Measurements from ENCODE around the gene FARS2. TPM values are rescaled to one million over a fixed set of nuclear protein-coding genes. Genes with fewer than 3 reads are reported as not detected.

The FARS2 gene
- total and polyA plus RNA-seq, 7 donors = 10.6 to 17.5 (median 14.4) TPM

DNA sequence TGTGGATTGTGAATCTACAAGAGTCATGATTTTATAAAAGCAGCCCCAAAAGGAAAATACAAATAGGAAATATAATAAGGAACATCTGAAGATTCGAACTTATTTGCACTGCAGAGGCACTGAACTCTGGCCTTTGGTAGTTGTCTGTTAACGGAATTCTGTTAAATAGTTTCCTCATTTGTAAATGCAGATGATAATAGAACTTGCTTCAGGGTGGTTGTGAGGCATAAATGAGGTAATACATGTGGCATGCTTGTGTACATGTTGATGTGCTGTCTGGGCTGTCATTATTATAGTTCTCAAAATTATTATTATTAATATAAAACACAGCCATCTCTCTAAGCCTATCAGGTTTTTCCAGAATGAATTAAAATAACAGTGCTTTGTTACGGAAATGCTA is 443.4 kb downstream of the FARS2 start:
- no peaks in the 10 kb centered on the region for H3K36me3 ChIP-seq (ENCODE audit: insufficient read depth in 1 of 2, low read depth in 1 of 2)
- H3K27me3 ChIP-seq (ENCODE audit: insufficient read depth in 3 of 3, low read length in 2 of 3) = no peaks in the 10 kb centered on the region
- ATAC-seq (no peak), DNase-seq (no peak)
- TF ChIP-seq, protein P1, sequence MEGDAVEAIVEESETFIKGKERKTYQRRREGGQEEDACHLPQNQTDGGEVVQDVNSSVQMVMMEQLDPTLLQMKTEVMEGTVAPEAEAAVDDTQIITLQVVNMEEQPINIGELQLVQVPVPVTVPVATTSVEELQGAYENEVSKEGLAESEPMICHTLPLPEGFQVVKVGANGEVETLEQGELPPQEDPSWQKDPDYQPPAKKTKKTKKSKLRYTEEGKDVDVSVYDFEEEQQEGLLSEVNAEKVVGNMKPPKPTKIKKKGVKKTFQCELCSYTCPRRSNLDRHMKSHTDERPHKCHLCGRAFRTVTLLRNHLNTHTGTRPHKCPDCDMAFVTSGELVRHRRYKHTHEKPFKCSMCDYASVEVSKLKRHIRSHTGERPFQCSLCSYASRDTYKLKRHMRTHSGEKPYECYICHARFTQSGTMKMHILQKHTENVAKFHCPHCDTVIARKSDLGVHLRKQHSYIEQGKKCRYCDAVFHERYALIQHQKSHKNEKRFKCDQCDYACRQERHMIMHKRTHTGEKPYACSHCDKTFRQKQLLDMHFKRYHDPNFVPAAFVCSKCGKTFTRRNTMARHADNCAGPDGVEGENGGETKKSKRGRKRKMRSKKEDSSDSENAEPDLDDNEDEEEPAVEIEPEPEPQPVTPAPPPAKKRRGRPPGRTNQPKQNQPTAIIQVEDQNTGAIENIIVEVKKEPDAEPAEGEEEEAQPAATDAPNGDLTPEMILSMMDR (IDR thresholded peaks at IDR 0.05) = no peak
- H3K4me1 ChIP-seq = no peaks in the 10 kb centered on the region
- intact Hi-C loops (cut with DNase I) = no loop called here
- 94 to 95% (median 95%) methylated on average over 3 of the region's 3 CpGs for WGBS, 3 donors
- no peaks in the 10 kb centered on the region for H3K9me3 ChIP-seq
- H3K4me3 ChIP-seq = no peak overlapping the region
- no peak overlapping the region for H3K27ac ChIP-seq

GRCh38 chr6:5705252-5705651 is 443.9 kb downstream of the FARS2 start:
- H3K9me3 ChIP-seq = no peaks in the 10 kb centered on the region
- no peak for ATAC-seq
- 94 to 98% (median 96%) methylated on average over 13 of the region's 13 CpGs for whole genome bisulfite sequencing, 3 donors
- TF ChIP-seq, protein P1 (IDR thresholded peaks at IDR 0.05) = no peak
- H3K27me3 ChIP-seq (ENCODE audit: insufficient read depth in 3 of 3, low read length in 2 of 3) = no peaks in the 10 kb centered on the region
- no peaks in the 10 kb centered on the region for H3K4me1 ChIP-seq
- intact Hi-C loops (cut with DNase I) = no loop called here
- no peak for DNase-seq
- no peaks in the 10 kb centered on the region for H3K36me3 ChIP-seq (ENCODE audit: insufficient read depth in 1 of 2, low read depth in 1 of 2)
- H3K27ac ChIP-seq = no peak overlapping the region
- H3K4me3 ChIP-seq = no peak overlapping the region

DNA sequence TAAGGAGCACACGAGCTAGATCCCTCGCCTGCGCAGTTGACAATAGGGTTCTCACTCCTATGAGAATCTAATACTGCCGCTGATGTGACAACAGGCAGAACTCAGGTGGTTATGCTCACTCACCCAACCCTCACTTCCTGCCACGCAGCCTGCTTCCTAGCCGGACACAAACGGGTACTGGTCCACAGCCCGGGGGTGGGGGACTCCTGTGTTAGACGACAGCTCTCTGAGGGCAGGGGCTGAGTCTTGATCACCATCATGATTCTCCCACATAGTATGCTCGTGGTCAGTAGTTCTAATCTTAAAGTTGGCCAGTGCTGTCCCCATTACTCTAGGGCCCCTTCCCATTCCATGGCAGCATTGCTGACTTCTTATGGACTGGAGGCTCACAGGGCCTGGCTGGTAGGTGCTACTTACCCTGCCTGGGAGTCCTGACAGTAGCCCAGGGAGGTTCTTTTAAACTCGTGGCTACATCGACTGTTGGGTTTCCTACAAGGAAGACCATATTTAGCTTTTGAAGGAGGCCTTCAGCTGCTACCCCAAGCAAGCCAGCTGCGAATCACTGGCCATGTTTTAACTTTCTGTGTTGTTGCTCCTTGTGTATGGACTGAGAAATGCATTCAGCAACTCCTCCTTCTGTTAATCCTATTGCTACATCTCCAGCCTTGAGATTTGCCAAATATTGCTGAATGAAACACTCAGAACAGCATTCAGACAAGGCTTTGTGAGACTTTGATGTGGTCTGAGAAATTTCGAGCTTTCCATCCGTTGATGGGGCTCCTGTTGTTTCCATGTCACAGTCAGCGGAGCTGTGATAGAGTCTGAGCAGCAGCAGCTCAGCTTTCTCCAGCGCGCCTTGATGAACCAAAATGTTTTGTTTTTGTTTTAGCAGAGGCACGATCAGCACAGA is 445.1 kb downstream of the FARS2 start:
- 91 to 93% (median 93%) methylated on average over 19 of the region's 19 CpGs for WGBS, 3 donors
- Histone ChIP-seq H3K27me3 (ENCODE audit: insufficient read depth in 3 of 3, low read length in 2 of 3) (no peaks in the 10 kb centered on the region), H3K4me3 (no peak overlapping the region), H3K36me3 (ENCODE audit: insufficient read depth in 1 of 2, low read depth in 1 of 2) (no peaks in the 10 kb centered on the region), H3K27ac (no peak overlapping the region), H3K4me1 (no peaks in the 10 kb centered on the region), H3K9me3 (no peaks in the 10 kb centered on the region)
- DNase-seq (no peak), ATAC-seq (no peak)
- intact Hi-C loops (cut with DNase I) = no loop called here
- TF ChIP-seq, protein P1 (IDR thresholded peaks at IDR 0.05) = no peak

GRCh38 chr6:5707281-5708045 is 446.1 kb downstream of the FARS2 start:
- intact Hi-C loops (cut with DNase I) = no loop called here
- ATAC-seq (no peak), DNase-seq (no peak)
- Histone ChIP-seq H3K27ac (no peak overlapping the region), H3K36me3 (ENCODE audit: insufficient read depth in 1 of 2, low read depth in 1 of 2) (no peaks in the 10 kb centered on the region), H3K27me3 (ENCODE audit: insufficient read depth in 3 of 3, low read length in 2 of 3) (no peaks in the 10 kb centered on the region), H3K9me3 (no peaks in the 10 kb centered on the region), H3K4me1 (no peaks in the 10 kb centered on the region), H3K4me3 (no peak overlapping the region)
- TF ChIP-seq, protein P1 (IDR thresholded peaks at IDR 0.05) = no peak
- 96 to 98% (median 96%) methylated on average over 17 of the region's 17 CpGs for WGBS, 3 donors
